Natural killer cell (primary cell): ENCODE results near the gene CCL2. TPM values are rescaled to one million over a fixed set of nuclear protein-coding genes. Genes with fewer than 3 reads are reported as not detected.

Experiments used
- ATAC-seq, 3 donors: fragments of 150-1000 bp in 2 of 3; fragments of 200-7000 bp in 1 of 3; cut with Tn5 transposase; 1 replicate in 1 of 3; 2 replicates in 2 of 3; pipeline ENCODE4 v1.10.0; 2021; ENCODE audit warnings: mild to moderate bottlenecking in 2 of 3, moderate library complexity in 2 of 3
- DNase-seq, 2 donors: peaks; one replicate each; pipeline versions ENCODE4 v3.0.0 to v3.0.0-alpha.2; 2013 to 2021; ENCODE audit warnings: mixed read lengths in 1 of 2
- H3K27ac ChIP-seq: one replicate; pipeline ENCODE4 v1.5.1; 2013; ENCODE audit warnings: mild to moderate bottlenecking, low read length
- H3K27me3 ChIP-seq: one replicate; pipeline ENCODE4 v1.6.1; 2013; ENCODE audit warnings: low read length; ENCODE audit not compliant: control insufficient read depth, insufficient read depth
- H3K36me3 ChIP-seq: one replicate; pipeline ENCODE4 v1.6.1; 2013; ENCODE audit warnings: low read length; ENCODE audit not compliant: control insufficient read depth, insufficient read depth
- H3K4me1 ChIP-seq: one replicate; pipeline ENCODE4 v1.6.1; 2013; ENCODE audit warnings: low read length; ENCODE audit not compliant: control insufficient read depth, insufficient read depth
- H3K4me3 ChIP-seq: one replicate; pipeline ENCODE4 v1.5.1; 2013; ENCODE audit warnings: low read length
- H3K9me3 ChIP-seq: one replicate; pipeline ENCODE4 v1.6.1; 2013; ENCODE audit warnings: low read length; ENCODE audit not compliant: control insufficient read depth, insufficient read depth
- H3K27ac Mint-ChIP-seq, 2 donors: one replicate each; pipeline ENCODE4 v1.8.0; 2022; ENCODE audit warnings: mild to moderate bottlenecking in 2 of 2, mixed read lengths in 2 of 2, moderate library complexity in 1 of 2
- H3K27me3 Mint-ChIP-seq, 2 donors: one replicate each; pipeline ENCODE4 v1.8.0; 2022; ENCODE audit warnings: low read depth in 2 of 2, mixed read lengths in 2 of 2
- H3K36me3 Mint-ChIP-seq: one replicate; pipeline ENCODE4 v1.8.0; 2022; ENCODE audit warnings: mixed read lengths
- H3K4me1 Mint-ChIP-seq, 2 donors: one replicate each; pipeline ENCODE4 v1.8.0; 2022; ENCODE audit warnings: mixed read lengths in 2 of 2
- H3K4me3 Mint-ChIP-seq: one replicate; pipeline ENCODE4 v1.8.0; 2022; ENCODE audit warnings: mild to moderate bottlenecking, moderate library complexity, mixed read lengths
- H3K9me3 Mint-ChIP-seq, 2 donors: one replicate each; pipeline ENCODE4 v1.8.0; 2022; ENCODE audit warnings: mixed read lengths in 2 of 2
- CTCF ChIP-seq: fragments of 200-600 bp; IDR thresholded peaks from one replicate; pipeline ENCODE4 v1.8.0; 2022; ENCODE audit warnings: antibody characterized with exemption
- WGBS: methylation state at CpG from one replicate; pipeline ENCODE4 v1.1.7; 2013; ENCODE audit warnings: missing lambda C conversion rate; ENCODE audit not compliant: insufficient coverage; 5-methylcytosine and 5-hydroxymethylcytosine counted together
- intact Hi-C: fragments of 100-400 bp; cut with micrococcal nuclease; formaldehyde crosslinking; loops from one replicate; pipeline ENCODE4 v1.14.2; 2022
- total RNA-seq, 4 donors: library from RNA; stranded (reverse); fragments of 120-200 nt in 1 of 4; gene quantifications; one replicate each; pipeline versions ENCODE4 v1.2.3 to v1.2.4, GENCODE V29; 2013 to 2022

CCL2 gene
- total RNA-seq, 3 donors from 2014 or later (not counting 1 experiment from before 2014, with no cell fraction given): not detected

GRCh38 chr17:34220752-34221395 is 34.2 kb upstream of the CCL2 start:
- no peak overlapping the region for H3K27ac Mint-ChIP-seq
- no peak for DNase-seq
- WGBS: 81% methylated on average over 4 of the region's 5 CpGs

GRCh38 chr17:34221411-34221810 is 33.7 kb upstream of the CCL2 start:
- Mint-ChIP-seq H3K4me3 (no peak overlapping the region), H3K27me3 (peaks cover 23 to 29% of the 10 kb centered on the region in 2 donors), H3K27ac (no peak overlapping the region), H3K4me1 (peaks cover 0 to 4% of the 10 kb centered on the region in 2 donors), H3K9me3 (no peaks in the 10 kb centered on the region), H3K36me3 (no peaks in the 10 kb centered on the region)
- H3K4me3 ChIP-seq: no peak overlapping the region
- DNase-seq (no peak), ATAC-seq (no peak)
- no peak overlapping the region for H3K27ac ChIP-seq
- no peak for TF ChIP-seq CTCF
- no peaks in the 10 kb centered on the region for H3K9me3 ChIP-seq
- no peaks in the 10 kb centered on the region for H3K36me3 ChIP-seq
- intact Hi-C loops: no loop called here
- H3K27me3 ChIP-seq: no peaks in the 10 kb centered on the region
- 90% methylated on average over 4 of the region's 4 CpGs for WGBS
- H3K4me1 ChIP-seq: no peaks in the 10 kb centered on the region

More at GRCh38 chr17:34220752-34221395, 34.2 kb upstream of the CCL2 start:
- no peaks in the 10 kb centered on the region for H3K9me3 ChIP-seq
- Mint-ChIP-seq H3K9me3 (no peaks in the 10 kb centered on the region), H3K4me1 (peaks cover 0 to 4% of the 10 kb centered on the region in 2 donors), H3K36me3 (no peaks in the 10 kb centered on the region), H3K4me3 (no peak overlapping the region), H3K27me3 (peaks cover 27 to 33% of the 10 kb centered on the region in 2 donors)
- no peak for ATAC-seq
- intact Hi-C loops: no loop called here
- no peak overlapping the region for H3K27ac ChIP-seq
- H3K36me3 ChIP-seq: no peaks in the 10 kb centered on the region
- no peak overlapping the region for H3K4me3 ChIP-seq
- no peaks in the 10 kb centered on the region for H3K27me3 ChIP-seq
- TF ChIP-seq CTCF: no peak
- no peaks in the 10 kb centered on the region for H3K4me1 ChIP-seq

- no peaks in the 10 kb centered on the region for H3K9me3 ChIP-seq
- no peaks in the 10 kb centered on the region for H3K4me1 ChIP-seq
- DNase-seq (no peak), ATAC-seq (no peak)
- H3K27me3 ChIP-seq: no peaks in the 10 kb centered on the region
- H3K36me3 ChIP-seq: no peaks in the 10 kb centered on the region
- no peak overlapping the region for H3K4me3 ChIP-seq
- no peaks in the 10 kb centered on the region for H3K36me3 Mint-ChIP-seq
- no peaks in the 10 kb centered on the region for H3K9me3 Mint-ChIP-seq
- H3K4me1 Mint-ChIP-seq: peaks cover 0 to 4% of the 10 kb centered on the region in 2 donors
- H3K27ac Mint-ChIP-seq: no peak overlapping the region
- no peak overlapping the region for H3K4me3 Mint-ChIP-seq
- no peak overlapping the region for H3K27ac ChIP-seq
- 74% methylated on average over 3 of the region's 3 CpGs for WGBS
- intact Hi-C loops: no loop called here
- H3K27me3 Mint-ChIP-seq: peaks cover 23 to 25% of the 10 kb centered on the region in 2 donors
- TF ChIP-seq CTCF: no peak
These were observed 32.2 kb upstream of the CCL2 start for GRCh38 chr17:34222722-34223497.
